ENCODE data around the gene SAP30L. TPM values are rescaled to one million over a fixed set of nuclear protein-coding genes. Genes with fewer than 3 reads are reported as not detected.

Gene SAP30L
- total RNA-seq, 1 donor from 2014 or later = 37.7 TPM

DNA sequence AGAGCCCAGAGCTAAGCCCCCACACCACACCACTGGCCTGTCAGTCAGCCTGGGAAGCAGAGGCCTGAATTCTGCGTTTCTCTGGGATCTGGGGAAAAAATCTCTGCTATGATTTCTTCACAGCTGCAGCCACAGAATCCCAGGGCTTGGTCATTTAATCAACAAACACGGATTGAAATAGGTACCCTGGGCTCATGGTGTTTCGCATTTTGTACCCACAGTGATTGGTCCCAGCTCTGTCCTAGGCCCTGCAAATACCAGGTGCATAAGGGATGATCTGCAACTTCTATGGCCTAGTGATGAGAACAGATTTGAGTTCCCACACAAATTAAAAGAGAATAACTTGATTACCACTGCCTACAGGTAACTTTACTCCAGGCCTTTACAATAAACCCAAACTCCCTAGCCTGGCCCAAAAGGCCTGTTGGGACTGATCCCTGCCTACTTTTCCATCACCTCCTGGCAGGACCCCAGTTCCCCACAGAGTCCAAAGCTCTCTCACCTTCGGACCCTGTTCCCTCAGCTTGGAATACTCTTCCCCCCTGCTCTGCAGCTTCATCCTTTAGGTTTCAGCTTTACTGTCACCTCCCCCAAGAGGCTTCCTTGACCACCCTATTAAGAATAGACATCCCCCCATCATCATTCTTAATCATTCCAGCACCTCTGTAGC is 14.7 kb upstream of the SAP30L start:
- Mint-ChIP-seq H3K4me1 (no peaks in the 10 kb centered on the region), H3K27me3 (no peaks in the 10 kb centered on the region), H3K9me3 (peaks cover 7% of the 10 kb centered on the region), H3K4me3 (no peak overlapping the region), H3K27ac (no peak overlapping the region), H3K36me3 (ENCODE audit: low read depth) (peaks cover 35% of the 10 kb centered on the region)
- no peak for DNase-seq
- intact Hi-C loops (cut with micrococcal nuclease) = no loop called here

DNA sequence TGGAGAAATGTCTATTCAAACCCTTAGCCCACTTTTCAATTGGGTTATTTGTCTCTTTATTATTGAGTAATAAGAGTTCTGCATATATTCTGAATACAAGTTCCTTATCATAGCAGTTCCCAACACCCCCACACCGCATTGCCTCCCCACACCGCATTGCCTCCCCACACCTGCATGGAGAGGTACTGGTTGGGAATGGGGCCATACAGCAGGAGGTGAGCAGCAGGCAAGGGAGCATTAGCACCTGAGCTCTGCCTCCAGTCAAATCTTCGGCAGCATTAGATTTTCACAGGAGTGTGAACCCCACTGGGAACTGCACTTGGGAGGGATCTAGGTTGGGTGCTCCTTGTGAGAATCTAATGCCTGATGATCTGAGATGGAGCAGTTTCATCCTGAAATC is 10.6 kb upstream of the SAP30L start:
- Mint-ChIP-seq H3K36me3 (ENCODE audit: low read depth) (peaks cover 43% of the 10 kb centered on the region), H3K9me3 (no peaks in the 10 kb centered on the region), H3K27me3 (no peaks in the 10 kb centered on the region), H3K4me1 (no peaks in the 10 kb centered on the region), H3K27ac (no peak overlapping the region), H3K4me3 (no peak overlapping the region)
- DNase-seq = no peak
- intact Hi-C loops (cut with micrococcal nuclease) = no loop called here

DNA sequence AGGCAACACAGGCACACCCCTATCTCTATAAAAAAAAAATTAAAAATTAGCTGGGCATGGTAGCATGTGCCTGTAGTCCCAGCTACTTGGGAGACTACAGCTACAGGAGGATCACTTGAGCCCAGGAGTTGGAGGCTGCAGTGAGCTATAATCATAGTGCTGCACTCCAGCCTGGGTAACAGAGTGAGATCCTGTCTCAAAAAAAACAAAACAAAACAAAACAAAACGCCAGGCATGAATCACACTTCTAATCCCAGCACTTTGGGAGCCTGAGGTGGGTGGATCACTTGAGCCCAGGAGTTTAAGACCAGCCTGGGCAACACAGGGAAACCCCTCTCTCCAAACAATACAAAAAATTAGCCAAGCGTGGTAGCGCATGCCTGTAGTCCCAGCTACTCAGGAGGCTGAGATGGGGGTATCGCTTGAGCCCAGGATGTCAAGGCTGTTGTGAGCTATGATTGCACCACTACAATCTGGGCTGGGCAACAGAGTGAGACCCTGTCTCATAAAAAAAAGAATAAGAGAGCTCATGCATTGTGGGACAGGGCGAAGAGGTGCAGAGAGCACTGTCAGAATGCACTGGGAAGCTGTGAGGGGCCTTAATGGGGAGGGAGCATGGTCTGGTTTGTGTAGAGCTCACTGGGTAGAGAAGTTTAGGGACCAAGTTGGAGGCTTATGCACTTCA is 8.4 kb upstream of the SAP30L start:
- no peaks in the 10 kb centered on the region for H3K27me3 Mint-ChIP-seq
- intact Hi-C loops (cut with micrococcal nuclease) = no loop called here
- no peak overlapping the region for H3K4me3 Mint-ChIP-seq
- H3K9me3 Mint-ChIP-seq = no peaks in the 10 kb centered on the region
- H3K27ac Mint-ChIP-seq = no peak overlapping the region
- no peak for DNase-seq
- peaks cover 59% of the 10 kb centered on the region for H3K36me3 Mint-ChIP-seq (ENCODE audit: low read depth)
- peaks cover 8% of the 10 kb centered on the region for H3K4me1 Mint-ChIP-seq

DNA sequence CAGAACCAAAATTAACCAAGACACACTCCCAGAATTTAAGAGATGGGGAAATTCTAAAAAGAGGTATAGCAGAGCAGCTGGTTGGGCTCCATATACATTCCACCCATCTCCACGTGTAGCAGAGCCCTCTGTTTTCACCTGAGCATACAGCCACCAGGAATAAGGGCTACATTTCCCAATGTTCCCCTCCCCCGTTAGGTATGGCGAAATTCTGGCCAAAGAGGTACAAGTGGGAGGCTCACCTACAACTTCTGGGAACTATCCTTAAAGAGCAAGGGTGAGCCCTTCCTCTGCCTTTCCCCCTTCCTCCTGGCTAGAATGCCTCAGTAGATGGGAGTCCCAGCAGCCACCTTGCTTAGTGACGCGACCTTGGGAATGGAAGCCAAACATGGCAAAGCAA is 5.3 kb upstream of the SAP30L start:
- H3K27ac Mint-ChIP-seq = no peak overlapping the region
- H3K4me1 Mint-ChIP-seq = peaks cover 17% of the 10 kb centered on the region
- peaks cover 52% of the 10 kb centered on the region for H3K36me3 Mint-ChIP-seq (ENCODE audit: low read depth)
- no peak overlapping the region for H3K4me3 Mint-ChIP-seq
- no peaks in the 10 kb centered on the region for H3K27me3 Mint-ChIP-seq
- no peak for DNase-seq
- intact Hi-C loops (cut with micrococcal nuclease) = no loop called here
- no peaks in the 10 kb centered on the region for H3K9me3 Mint-ChIP-seq

DNA sequence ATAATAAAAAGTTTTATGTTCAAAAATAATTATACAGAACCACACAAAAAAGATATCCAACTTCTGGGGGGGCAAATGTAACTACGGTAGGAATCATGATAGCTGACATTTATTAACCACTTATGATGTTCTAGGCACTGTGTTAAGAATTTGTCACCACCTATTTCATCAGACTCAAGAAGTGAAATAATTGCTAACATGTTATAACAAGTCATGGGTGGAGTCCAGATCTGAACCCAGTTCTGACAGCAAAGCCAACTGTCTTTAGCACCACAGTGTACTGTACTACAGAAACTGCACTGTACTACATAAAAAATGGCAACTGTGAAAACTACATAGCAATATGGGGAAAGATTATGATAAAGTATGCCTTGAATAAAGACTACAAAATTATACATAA is 3.0 kb upstream of the SAP30L start:
- H3K4me3 Mint-ChIP-seq = no peak overlapping the region

DNA sequence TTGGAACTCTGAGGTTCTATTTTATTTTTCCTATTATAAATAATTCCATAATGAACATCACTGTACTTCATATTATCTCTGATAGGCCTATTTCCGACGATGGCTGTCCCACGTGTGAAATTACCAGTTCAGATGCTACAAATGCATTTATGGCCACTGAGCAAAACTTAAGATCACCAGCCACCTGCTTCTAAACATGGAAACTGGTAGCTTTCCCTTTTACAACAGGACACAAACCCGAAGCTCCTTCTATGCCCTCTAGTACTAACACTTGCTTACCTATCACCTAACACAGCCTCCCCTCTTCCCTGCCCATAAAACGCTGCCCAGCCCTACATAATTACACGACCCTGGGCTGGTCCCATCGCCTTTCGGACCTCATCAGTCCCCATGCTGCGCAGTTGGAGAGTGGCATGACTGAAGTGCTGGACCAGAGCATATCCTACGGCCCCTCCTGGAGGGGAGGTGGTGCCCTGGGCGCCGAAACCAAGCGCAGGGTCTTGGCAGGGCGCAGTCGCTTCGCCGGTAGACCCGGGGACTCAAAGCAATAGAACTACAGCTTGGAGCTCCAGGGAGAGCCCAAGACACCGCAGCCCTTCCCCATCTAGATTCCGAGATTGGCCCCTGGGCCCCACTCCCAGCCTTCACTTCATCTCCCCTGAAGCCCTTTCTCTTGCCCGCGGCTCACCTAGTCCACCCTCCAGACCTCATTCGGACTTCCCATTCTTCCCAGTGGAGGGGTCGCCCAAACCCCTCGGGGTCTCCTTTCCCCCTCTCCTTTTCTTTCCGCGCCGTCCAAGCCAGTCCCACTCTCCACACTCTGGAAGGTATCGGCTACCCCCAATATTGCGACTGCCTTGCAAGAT is 1.0 kb upstream of the SAP30L start:
- Mint-ChIP-seq H3K27ac (peak overlapping the region; percentile 96), H3K9me3 (no peaks in the 10 kb centered on the region), H3K36me3 (ENCODE audit: low read depth) (peaks cover 26% of the 10 kb centered on the region), H3K27me3 (no peaks in the 10 kb centered on the region), H3K4me1 (peaks cover 37% of the 10 kb centered on the region), H3K4me3 (peak overlapping the region; percentile 99)
- DNase-seq = peak; percentile 72
- intact Hi-C loops (cut with micrococcal nuclease) = loop anchor here (1.0 to 2.0 kb wide), 6 partner anchors 246 to 496 kb away; partner anchors contain the start of genes CNOT8, GALNT10 and MRPL22

More for the DNA sequence above, 3.0 kb upstream of the SAP30L start:
- no peak for DNase-seq
- intact Hi-C loops (cut with micrococcal nuclease) = no loop called here
- Mint-ChIP-seq H3K27me3 (no peaks in the 10 kb centered on the region), H3K4me1 (peaks cover 25% of the 10 kb centered on the region), H3K36me3 (ENCODE audit: low read depth) (peaks cover 38% of the 10 kb centered on the region), H3K9me3 (no peaks in the 10 kb centered on the region), H3K27ac (no peak overlapping the region)

DNA sequence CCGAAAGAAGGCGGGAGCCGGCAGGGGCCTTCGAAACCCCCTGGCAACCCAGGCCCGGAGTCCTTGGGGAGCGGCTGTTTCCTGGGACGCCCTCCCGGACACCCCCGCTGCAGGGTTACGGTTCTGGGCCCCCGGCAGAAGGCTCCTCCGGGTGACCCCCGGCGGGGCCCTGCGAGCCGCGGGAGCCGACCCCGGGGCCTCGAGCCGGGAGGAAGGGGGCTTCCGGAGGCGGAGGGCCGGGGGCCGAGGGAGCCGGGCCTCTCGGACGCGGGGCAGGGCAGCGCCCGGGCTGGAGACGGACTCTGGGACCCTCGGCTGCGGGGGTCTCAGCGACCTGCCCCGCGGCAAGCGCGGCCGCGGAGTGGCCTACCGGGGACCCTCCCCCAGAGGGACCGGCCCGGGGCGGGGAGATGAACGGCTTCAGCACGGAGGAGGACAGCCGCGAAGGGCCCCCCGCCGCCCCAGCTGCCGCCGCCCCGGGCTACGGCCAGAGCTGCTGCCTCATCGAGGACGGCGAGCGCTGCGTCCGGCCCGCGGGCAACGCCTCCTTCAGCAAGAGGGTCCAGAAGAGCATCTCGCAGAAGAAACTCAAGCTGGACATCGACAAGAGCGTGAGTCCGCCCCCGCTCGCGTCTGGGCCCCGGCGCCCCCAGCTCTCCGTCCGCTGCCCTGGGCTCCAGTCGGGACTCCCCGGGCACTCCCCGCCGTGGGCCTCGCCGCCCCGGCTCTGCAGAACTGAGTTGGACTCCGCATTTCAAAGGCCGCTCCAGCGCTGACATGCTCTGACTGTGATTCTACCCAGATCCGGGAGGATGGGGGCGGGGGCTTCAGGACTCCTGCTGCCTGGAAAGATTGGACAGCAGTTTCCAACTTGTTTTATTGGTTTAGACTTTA is 645 bp downstream of the SAP30L start:
- Mint-ChIP-seq H3K27me3 (no peaks in the 10 kb centered on the region), H3K36me3 (ENCODE audit: low read depth) (peaks cover 20% of the 10 kb centered on the region), H3K4me1 (peaks cover 43% of the 10 kb centered on the region), H3K9me3 (no peaks in the 10 kb centered on the region), H3K4me3 (peak overlapping the region; percentile 92), H3K27ac (peak overlapping the region; percentile 39)
- intact Hi-C loops (cut with micrococcal nuclease) = loop anchor here (2.0 kb wide), 1 partner anchor 308 kb away; the partner anchor contains the start of gene LARP1
- peak; percentile 83 for DNase-seq

- Mint-ChIP-seq H3K27me3 (no peaks in the 10 kb centered on the region), H3K36me3 (ENCODE audit: low read depth) (peaks cover 15% of the 10 kb centered on the region), H3K9me3 (no peaks in the 10 kb centered on the region), H3K4me3 (peak overlapping the region; percentile 92), H3K4me1 (peaks cover 36% of the 10 kb centered on the region), H3K27ac (peak overlapping the region; percentile 48)
- intact Hi-C loops (cut with micrococcal nuclease) = loop anchor here (2.0 kb wide), 1 partner anchor 308 kb away; the partner anchor contains the start of gene LARP1
- DNase-seq = no peak
Observed at GRCh38 chr5:154447089-154447725, 1.4 kb downstream of the SAP30L start.

DNA sequence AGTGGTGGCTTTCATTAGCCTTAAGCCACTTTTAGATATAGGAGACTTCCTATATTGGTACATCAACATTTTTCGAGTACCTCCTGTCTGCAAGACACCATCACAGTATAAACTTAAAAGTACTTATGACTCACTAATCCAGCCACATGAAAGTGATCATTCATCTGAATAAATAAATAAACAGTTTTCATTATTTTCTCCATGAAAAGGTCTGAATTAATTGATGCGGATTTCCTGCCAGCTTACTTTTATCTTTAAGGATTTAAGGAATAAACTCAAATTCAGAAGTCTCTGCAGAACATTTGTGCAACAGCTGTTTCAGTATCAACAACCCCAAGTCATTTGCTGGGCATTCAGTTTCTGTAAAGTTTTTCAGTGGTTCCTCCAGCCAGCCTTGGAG is 4.0 kb downstream of the SAP30L start:
- Mint-ChIP-seq H3K4me1 (peaks cover 27% of the 10 kb centered on the region), H3K36me3 (ENCODE audit: low read depth) (peaks cover 23% of the 10 kb centered on the region), H3K4me3 (no peak overlapping the region), H3K27ac (no peak overlapping the region), H3K9me3 (no peaks in the 10 kb centered on the region), H3K27me3 (no peaks in the 10 kb centered on the region)
- DNase-seq = no peak
- intact Hi-C loops (cut with micrococcal nuclease) = no loop called here

GRCh38 chr5:154451957-154452356 is 6.2 kb downstream of the SAP30L start:
- intact Hi-C loops (cut with micrococcal nuclease) = no loop called here
- DNase-seq = no peak
- H3K36me3 Mint-ChIP-seq (ENCODE audit: low read depth) = peaks cover 34% of the 10 kb centered on the region

DNA sequence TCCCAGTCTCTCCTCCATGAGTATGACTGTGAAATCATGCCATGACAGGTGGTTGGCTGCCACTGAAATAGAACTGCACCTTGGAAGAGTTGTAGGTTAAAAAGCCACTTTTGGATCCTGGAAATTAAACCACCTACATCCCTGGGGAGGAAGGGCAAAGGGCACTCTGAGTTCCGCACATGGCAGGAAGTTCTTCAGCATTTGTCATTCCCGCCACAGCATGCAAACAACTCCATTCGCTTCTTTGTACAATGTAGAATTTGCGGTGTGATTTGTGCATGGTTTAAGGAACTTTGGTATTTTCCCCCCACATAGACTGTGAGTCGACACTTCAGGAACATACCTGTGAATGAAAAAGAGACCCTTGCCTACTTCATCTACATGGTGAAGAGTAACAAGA is 9.8 kb downstream of the SAP30L start:
- peaks cover 40% of the 10 kb centered on the region for H3K36me3 Mint-ChIP-seq (ENCODE audit: low read depth)
- H3K9me3 Mint-ChIP-seq = no peaks in the 10 kb centered on the region
- H3K4me1 Mint-ChIP-seq = peaks cover under 1% of the 10 kb centered on the region
- DNase-seq = no peak
- no peaks in the 10 kb centered on the region for H3K27me3 Mint-ChIP-seq
- intact Hi-C loops (cut with micrococcal nuclease) = no loop called here
- no peak overlapping the region for H3K4me3 Mint-ChIP-seq
- H3K27ac Mint-ChIP-seq = no peak overlapping the region

More at GRCh38 chr5:154451957-154452356, 6.2 kb downstream of the SAP30L start:
- no peaks in the 10 kb centered on the region for H3K27me3 Mint-ChIP-seq
- H3K9me3 Mint-ChIP-seq = no peaks in the 10 kb centered on the region
- H3K4me1 Mint-ChIP-seq = peaks cover 24% of the 10 kb centered on the region
- H3K27ac Mint-ChIP-seq = no peak overlapping the region
- H3K4me3 Mint-ChIP-seq = no peak overlapping the region

- Mint-ChIP-seq H3K9me3 (no peaks in the 10 kb centered on the region), H3K27ac (no peak overlapping the region), H3K36me3 (ENCODE audit: low read depth) (peaks cover 39% of the 10 kb centered on the region), H3K4me3 (no peak overlapping the region), H3K27me3 (no peaks in the 10 kb centered on the region), H3K4me1 (no peaks in the 10 kb centered on the region)
- no peak for DNase-seq
- intact Hi-C loops (cut with micrococcal nuclease) = no loop called here
Observed at GRCh38 chr5:154456540-154456939, 10.7 kb downstream of the SAP30L start.

DNA sequence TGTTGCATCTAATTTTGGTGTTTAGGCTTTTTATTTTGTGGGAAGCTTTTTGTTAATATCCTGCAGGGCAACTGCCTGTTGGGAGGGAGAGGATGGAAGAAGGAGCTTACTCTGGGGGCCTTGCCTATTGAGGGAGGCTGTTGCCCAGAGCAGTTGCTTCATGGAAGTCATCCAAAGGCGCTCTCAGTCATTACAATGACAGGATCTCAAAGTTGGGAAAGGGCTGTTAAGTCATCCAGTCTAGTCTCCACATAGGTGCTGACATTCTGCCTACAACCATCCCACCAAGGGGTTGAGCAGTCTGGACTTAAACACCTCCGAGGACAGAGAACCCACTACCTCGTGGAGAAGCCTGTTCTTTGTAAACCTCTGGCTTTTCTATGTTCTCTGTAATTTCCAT is 13.2 kb downstream of the SAP30L start:
- H3K27ac Mint-ChIP-seq = no peak overlapping the region
- no peak overlapping the region for H3K4me3 Mint-ChIP-seq
- no peaks in the 10 kb centered on the region for H3K27me3 Mint-ChIP-seq
- DNase-seq = no peak
- H3K4me1 Mint-ChIP-seq = no peaks in the 10 kb centered on the region
- peaks cover 28% of the 10 kb centered on the region for H3K36me3 Mint-ChIP-seq (ENCODE audit: low read depth)
- no peaks in the 10 kb centered on the region for H3K9me3 Mint-ChIP-seq
- intact Hi-C loops (cut with micrococcal nuclease) = no loop called here

Data from activated CD4-positive, alpha-beta T cell treated with anti-CD3 and anti-CD28 coated beads, Interleukin-2, amount 10 ng/mL, durations not matched to agents 24 days and 14 days (primary cell).